Measurements from ENCODE around the gene SCARB2. TPM values are rescaled to one million over a fixed set of nuclear protein-coding genes. Genes with fewer than 3 reads are reported as not detected.

SCARB2 gene
- polyA plus RNA-seq, 1 donor (not counting 4 experiments of a cell fraction or from before 2014, with no cell fraction given): 72.2 TPM

- Histone ChIP-seq H3K27me3 (ENCODE audit: control insufficient read depth, extremely low read depth, insufficient read depth, low read length) (no peaks in the 10 kb centered on the region), H3K4me3 (ENCODE audit: control insufficient read depth in 2 of 3, extremely low read depth in 1 of 3, insufficient read depth in 2 of 3, low read depth in 1 of 3, low read length in 3 of 3) (no peak overlapping the region), H2AFZ (ENCODE audit: control insufficient read depth, low read length) (no peak overlapping the region), H3K9me3 (ENCODE audit: control insufficient read depth, low read depth, low read length) (no peaks in the 10 kb centered on the region), H3K9ac (ENCODE audit: control insufficient read depth, extremely low read depth, insufficient read depth, low read length) (no peak overlapping the region), H3K4me1 (ENCODE audit: control insufficient read depth, extremely low read depth, insufficient read depth, low read length) (peaks cover 7% of the 10 kb centered on the region), H3K79me2 (ENCODE audit: control insufficient read depth, insufficient read depth, low read length) (peaks cover 47% of the 10 kb centered on the region), H3K27ac (ENCODE audit: control insufficient read depth, insufficient read depth, low read length) (no peak overlapping the region), H3K4me2 (ENCODE audit: control insufficient read depth, extremely low read depth, insufficient read depth, low read depth, low read length) (no peak overlapping the region), H3K36me3 (ENCODE audit: control insufficient read depth in 2 of 2, extremely low read depth in 1 of 2, insufficient read depth in 2 of 2, low read length in 2 of 2) (peaks cover 4 to 9% of the 10 kb centered on the region in 2 experiments), H3K9me1 (ENCODE audit: control insufficient read depth, extremely low read depth, insufficient read depth, low read length) (no peaks in the 10 kb centered on the region), H4K20me1 (ENCODE audit: control insufficient read depth, extremely low read depth, insufficient read depth, low read length) (no peaks in the 10 kb centered on the region)
- TF ChIP-seq CTCF (optimal IDR thresholded peaks at IDR 0.05 in 1 of 3, IDR thresholded peaks at IDR 0.05 in 1 of 3, conservative IDR thresholded peaks at IDR 0.05 in 1 of 3; ENCODE audit: extremely low read depth in 1 of 3, insufficient read depth in 2 of 3, low read length in 3 of 3) (no peak), EZH2 (IDR thresholded peaks at IDR 0.05; ENCODE audit: low read length) (no peak)
- no peak for FAIRE-seq
- no peak for DNase-seq (ENCODE audit: low read depth, low spot score)
- dilution Hi-C loops (cut with MboI; ENCODE audit: extremely low pct_ligation_motif_present, low sequenced_read_pairs): no loop called here
Observed at GRCh38 chr4:76201276-76201675, 12.3 kb downstream of the SCARB2 start.

- H3K4me2 ChIP-seq (ENCODE audit: control insufficient read depth, extremely low read depth, insufficient read depth, low read depth, low read length): no peak overlapping the region
- no peaks in the 10 kb centered on the region for H3K9me1 ChIP-seq (ENCODE audit: control insufficient read depth, extremely low read depth, insufficient read depth, low read length)
- TF ChIP-seq CTCF (optimal IDR thresholded peaks at IDR 0.05 in 1 of 3, IDR thresholded peaks at IDR 0.05 in 1 of 3, conservative IDR thresholded peaks at IDR 0.05 in 1 of 3; ENCODE audit: extremely low read depth in 1 of 3, insufficient read depth in 2 of 3, low read length in 3 of 3): no peak
- no peak for TF ChIP-seq EZH2 (IDR thresholded peaks at IDR 0.05; ENCODE audit: low read length)
- H3K36me3 ChIP-seq (ENCODE audit: control insufficient read depth in 2 of 2, extremely low read depth in 1 of 2, insufficient read depth in 2 of 2, low read length in 2 of 2): peaks cover 4 to 9% of the 10 kb centered on the region in 2 experiments
- H4K20me1 ChIP-seq (ENCODE audit: control insufficient read depth, extremely low read depth, insufficient read depth, low read length): no peaks in the 10 kb centered on the region
- H3K4me3 ChIP-seq (ENCODE audit: control insufficient read depth in 2 of 3, extremely low read depth in 1 of 3, insufficient read depth in 2 of 3, low read depth in 1 of 3, low read length in 3 of 3): no peak overlapping the region
- dilution Hi-C loops (cut with MboI; ENCODE audit: extremely low pct_ligation_motif_present, low sequenced_read_pairs): no loop called here
- peaks cover 7% of the 10 kb centered on the region for H3K4me1 ChIP-seq (ENCODE audit: control insufficient read depth, extremely low read depth, insufficient read depth, low read length)
- no peaks in the 10 kb centered on the region for H3K9me3 ChIP-seq (ENCODE audit: control insufficient read depth, low read depth, low read length)
- H3K27me3 ChIP-seq (ENCODE audit: control insufficient read depth, extremely low read depth, insufficient read depth, low read length): no peaks in the 10 kb centered on the region
- FAIRE-seq (no peak), DNase-seq (ENCODE audit: low read depth, low spot score) (no peak)
- no peak overlapping the region for H3K9ac ChIP-seq (ENCODE audit: control insufficient read depth, extremely low read depth, insufficient read depth, low read length)
- peaks cover 42% of the 10 kb centered on the region for H3K79me2 ChIP-seq (ENCODE audit: control insufficient read depth, insufficient read depth, low read length)
- H2AFZ ChIP-seq (ENCODE audit: control insufficient read depth, low read length): no peak overlapping the region
- no peak overlapping the region for H3K27ac ChIP-seq (ENCODE audit: control insufficient read depth, insufficient read depth, low read length)
Observed at GRCh38 chr4:76200771-76201231, 12.8 kb downstream of the SCARB2 start.

All from keratinocyte (primary cell).